ENCODE results near the gene LRPAP1. TPM values are rescaled to one million over a fixed set of nuclear protein-coding genes. Genes with fewer than 3 reads are reported as not detected.
"Not testable (repeated sequence)": the region's sequence is repeated elsewhere in the genome, so short reads cannot be mapped to it uniquely, and the experiment has no call there.

The LRPAP1 gene
- 100 to 1,000 TPM; 195 to 212 (median 205) TPM for polyA plus RNA-seq (ENCODE audit: insufficient read length in 3 of 3)
- long read RNA-seq, donor 1, full-length matches to known transcripts = 107 of 112 reads
- long read RNA-seq, donor 1, partial matches to known transcripts = 5 of 112 reads
- long read RNA-seq, donor 1, other reads (novel, unspliced or antisense) = 0 of 112 reads
- long read RNA-seq, donor 2, full-length matches to known transcripts = 107 of 125 reads
- long read RNA-seq, donor 2, partial matches to known transcripts = 18 of 125 reads
- long read RNA-seq, donor 2, other reads (novel, unspliced or antisense) = 0 of 125 reads
- long read RNA-seq, donor 3, full-length matches to known transcripts = 88 of 100 reads
- long read RNA-seq, donor 3, partial matches to known transcripts = 12 of 100 reads
- long read RNA-seq, donor 3, other reads (novel, unspliced or antisense) = 0 of 100 reads
- long read RNA-seq, donor 4, full-length matches to known transcripts = 127 of 144 reads
- long read RNA-seq, donor 4, partial matches to known transcripts = 17 of 144 reads
- long read RNA-seq, donor 4, other reads (novel, unspliced or antisense) = 0 of 144 reads
- long read RNA-seq, donor 5, full-length matches to known transcripts = 52 of 52 reads
- long read RNA-seq, donor 5, partial matches to known transcripts = 0 of 52 reads
- long read RNA-seq, donor 5, other reads (novel, unspliced or antisense) = 0 of 52 reads
- long read RNA-seq, donor 6, full-length matches to known transcripts = 72 of 78 reads
- long read RNA-seq, donor 6, partial matches to known transcripts = 6 of 78 reads
- long read RNA-seq, donor 6, other reads (novel, unspliced or antisense) = 0 of 78 reads
- long read RNA-seq, donor 7, full-length matches to known transcripts = 82 of 101 reads
- long read RNA-seq, donor 7, partial matches to known transcripts = 19 of 101 reads
- long read RNA-seq, donor 7, other reads (novel, unspliced or antisense) = 0 of 101 reads
- long read RNA-seq, donor 8, full-length matches to known transcripts = 31 of 49 reads
- long read RNA-seq, donor 8, partial matches to known transcripts = 18 of 49 reads
- long read RNA-seq, donor 8, other reads (novel, unspliced or antisense) = 0 of 49 reads
- long read RNA-seq, donor 9, full-length matches to known transcripts = 148 of 169 reads
- long read RNA-seq, donor 9, partial matches to known transcripts = 21 of 169 reads
- long read RNA-seq, donor 9, other reads (novel, unspliced or antisense) = 0 of 169 reads
- long read RNA-seq, donor 10, full-length matches to known transcripts = 80 of 80 reads
- long read RNA-seq, donor 10, partial matches to known transcripts = 0 of 80 reads
- long read RNA-seq, donor 10, other reads (novel, unspliced or antisense) = 0 of 80 reads
- long read RNA-seq, donor 11, full-length matches to known transcripts = 37 of 37 reads
- long read RNA-seq, donor 11, partial matches to known transcripts = 0 of 37 reads
- long read RNA-seq, donor 11, other reads (novel, unspliced or antisense) = 0 of 37 reads
- long read RNA-seq, donor 12, full-length matches to known transcripts = 171 of 209 reads
- long read RNA-seq, donor 12, partial matches to known transcripts = 38 of 209 reads
- long read RNA-seq, donor 12, other reads (novel, unspliced or antisense) = 0 of 209 reads
- long read RNA-seq, donor 13, full-length matches to known transcripts = 33 of 44 reads
- long read RNA-seq, donor 13, partial matches to known transcripts = 11 of 44 reads
- long read RNA-seq, donor 13, other reads (novel, unspliced or antisense) = 0 of 44 reads
- long read RNA-seq, donor 14 = 0 reads
- long read RNA-seq, donor 15, full-length matches to known transcripts = 107 of 141 reads
- long read RNA-seq, donor 15, partial matches to known transcripts = 34 of 141 reads
- long read RNA-seq, donor 15, other reads (novel, unspliced or antisense) = 0 of 141 reads
- long read RNA-seq, donor 16, full-length matches to known transcripts = 114 of 134 reads
- long read RNA-seq, donor 16, partial matches to known transcripts = 20 of 134 reads
- long read RNA-seq, donor 16, other reads (novel, unspliced or antisense) = 0 of 134 reads

- peak; percentile 93 for DNase-seq
Observed at GRCh38 chr4:3531879-3532750, at the start of gene LRPAP1. LRPAP1 (minus strand) TSS chr4:3532422; CDS start chr4:3532412, 10 bp downstream.

GRCh38 chr4:3581334-3582090 is 49.3 kb upstream of the LRPAP1 start:
- not testable (repeated sequence) for DNase-seq

GRCh38 chr4:3580859-3581258 is 48.6 kb upstream of the LRPAP1 start:
- not testable (repeated sequence) for DNase-seq

- DNase-seq = not testable (repeated sequence)
Observed at GRCh38 chr4:3578527-3579144, 46.4 kb upstream of the LRPAP1 start.

GRCh38 chr4:3578052-3578451 is 45.8 kb upstream of the LRPAP1 start:
- not testable (repeated sequence) for DNase-seq

- DNase-seq = not testable (repeated sequence)
Observed at GRCh38 chr4:3577208-3577892, 45.1 kb upstream of the LRPAP1 start.

- DNase-seq = peak; percentile 15
Observed at GRCh38 chr4:3576533-3577207, 44.4 kb upstream of the LRPAP1 start.

GRCh38 chr4:3575426-3576369 is 43.5 kb upstream of the LRPAP1 start:
- DNase-seq = not testable (repeated sequence)

- not testable (repeated sequence) for DNase-seq
Observed at GRCh38 chr4:3574865-3575264, 42.6 kb upstream of the LRPAP1 start.

- not testable (repeated sequence) for DNase-seq
Observed at GRCh38 chr4:3574346-3574745, 42.1 kb upstream of the LRPAP1 start.

GRCh38 chr4:3573131-3573530 is 40.9 kb upstream of the LRPAP1 start:
- DNase-seq = no peak

- DNase-seq = no peak
Observed at GRCh38 chr4:3572363-3572762, 40.1 kb upstream of the LRPAP1 start.

- no peak for DNase-seq
Observed at GRCh38 chr4:3571921-3572320, 39.7 kb upstream of the LRPAP1 start.

GRCh38 chr4:3570923-3571322 is 38.7 kb upstream of the LRPAP1 start:
- DNase-seq = not testable (repeated sequence)

- DNase-seq = not testable (repeated sequence)
Observed at GRCh38 chr4:3569611-3570010, 37.4 kb upstream of the LRPAP1 start.
